Ishikawa (cell line): ENCODE results near the gene MRPL17.

Experiments used
- EGR1 ChIP-seq: IDR thresholded peaks from 2 replicates; pipeline ENCODE4 v1.6.1; 2012
- EP300 ChIP-seq: IDR thresholded peaks from 2 replicates; pipeline ENCODE4 v1.6.1; 2012; ENCODE audit warnings: borderline replicate concordance
- FOXM1 ChIP-seq: IDR thresholded peaks from 2 replicates; pipeline ENCODE4 v1.6.1; 2012; ENCODE audit warnings: low read depth, borderline replicate concordance
- MAX ChIP-seq: IDR thresholded peaks from 2 replicates; pipeline ENCODE4 v1.6.1; 2012
- NFIC ChIP-seq: IDR thresholded peaks from 2 replicates; pipeline ENCODE4 v1.6.1; 2012
- RAD21 ChIP-seq: IDR thresholded peaks from 2 replicates; pipeline ENCODE4 v1.6.1; 2012; ENCODE audit warnings: low read depth
- REST ChIP-seq: IDR thresholded peaks from 2 replicates; pipeline ENCODE4 v1.6.1; 2012; ENCODE audit warnings: low read depth, mild to moderate bottlenecking
- TCF12 ChIP-seq: IDR thresholded peaks from 2 replicates; pipeline ENCODE4 v1.6.1; 2012; ENCODE audit warnings: low read depth
- YY1 ChIP-seq: IDR thresholded peaks from 2 replicates; pipeline ENCODE4 v1.6.1; 2012; ENCODE audit warnings: low read depth

GRCh38 chr11:6695377-6695776, 12.2 kb upstream of the MRPL17 start:
- no peak for TF ChIP-seq TCF12
- no peak for TF ChIP-seq EGR1
- no peak for TF ChIP-seq EP300
- TF ChIP-seq MAX = no peak
- no peak for TF ChIP-seq RAD21
- no peak for TF ChIP-seq YY1
- TF ChIP-seq REST = no peak
- TF ChIP-seq NFIC = no peak
- no peak for TF ChIP-seq FOXM1
